ENCODE results near the gene CLIC4. TPM values are rescaled to one million over a fixed set of nuclear protein-coding genes. Genes with fewer than 3 reads are reported as not detected.
"Not testable (repeated sequence)": the region's sequence is repeated elsewhere in the genome, so short reads cannot be mapped to it uniquely, and the experiment has no call there.

CLIC4 gene
- total RNA-seq, 2 donors from 2014 or later: 740 to 777 TPM

DNA sequence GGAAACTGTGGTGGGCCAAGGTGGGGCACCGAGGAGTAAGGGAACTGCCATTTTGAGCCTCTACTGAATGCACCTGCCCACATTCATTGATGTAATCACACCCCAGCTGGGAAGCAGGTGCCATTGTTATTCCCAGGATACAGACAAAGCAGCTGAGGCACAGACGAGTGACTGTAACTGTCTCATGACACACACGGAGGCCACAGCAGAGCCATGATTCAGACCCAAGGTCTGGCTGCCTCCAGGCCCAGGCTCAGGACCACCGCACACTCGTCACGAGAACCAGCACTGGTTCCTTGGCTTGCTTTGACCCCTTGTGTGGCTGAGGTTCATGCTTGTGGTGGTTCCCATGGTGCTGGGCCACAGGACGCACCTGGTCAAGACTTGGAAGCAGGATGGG is 45.6 kb upstream of the CLIC4 start:
- no peaks in the 10 kb centered on the region for H3K27me3 ChIP-seq (replicated peaks; ENCODE audit: insufficient read depth)
- no peaks in the 10 kb centered on the region for H3K9me3 ChIP-seq
- peaks cover 10 to 12% of the 10 kb centered on the region in 2 donors for H3K4me1 ChIP-seq (ENCODE audit: control insufficient read depth in 1 of 2, low read depth in 2 of 2)
- TF ChIP-seq CTCF (IDR thresholded peaks at IDR 0.05): no peak
- no peak overlapping the region for H3K4me3 ChIP-seq
- no peak for DNase-seq (ENCODE audit: low spot score)
- no peak overlapping the region for H3K27ac ChIP-seq
- H3K36me3 ChIP-seq: no peaks in the 10 kb centered on the region
- no peak for ATAC-seq (ENCODE audit: insufficient number of reproducible peaks, low FRiP score, low read depth)

- no peak overlapping the region for H3K4me3 ChIP-seq
- peaks cover 0 to 5% of the 10 kb centered on the region in 2 donors for H3K4me1 ChIP-seq (ENCODE audit: control insufficient read depth in 1 of 2, low read depth in 2 of 2)
- DNase-seq (ENCODE audit: low spot score) (no peak), ATAC-seq (ENCODE audit: insufficient number of reproducible peaks, low FRiP score, low read depth) (no peak)
- H3K27ac ChIP-seq: no peak overlapping the region
- TF ChIP-seq CTCF (IDR thresholded peaks at IDR 0.05): no peak
- no peaks in the 10 kb centered on the region for H3K9me3 ChIP-seq
- no peaks in the 10 kb centered on the region for H3K27me3 ChIP-seq (replicated peaks; ENCODE audit: insufficient read depth)
- no peaks in the 10 kb centered on the region for H3K36me3 ChIP-seq
These were observed 42.5 kb upstream of the CLIC4 start for GRCh38 chr1:24702511-24703293.

- DNase-seq (ENCODE audit: low spot score): no peak
These were observed 40.6 kb upstream of the CLIC4 start for GRCh38 chr1:24704411-24705259.

DNA sequence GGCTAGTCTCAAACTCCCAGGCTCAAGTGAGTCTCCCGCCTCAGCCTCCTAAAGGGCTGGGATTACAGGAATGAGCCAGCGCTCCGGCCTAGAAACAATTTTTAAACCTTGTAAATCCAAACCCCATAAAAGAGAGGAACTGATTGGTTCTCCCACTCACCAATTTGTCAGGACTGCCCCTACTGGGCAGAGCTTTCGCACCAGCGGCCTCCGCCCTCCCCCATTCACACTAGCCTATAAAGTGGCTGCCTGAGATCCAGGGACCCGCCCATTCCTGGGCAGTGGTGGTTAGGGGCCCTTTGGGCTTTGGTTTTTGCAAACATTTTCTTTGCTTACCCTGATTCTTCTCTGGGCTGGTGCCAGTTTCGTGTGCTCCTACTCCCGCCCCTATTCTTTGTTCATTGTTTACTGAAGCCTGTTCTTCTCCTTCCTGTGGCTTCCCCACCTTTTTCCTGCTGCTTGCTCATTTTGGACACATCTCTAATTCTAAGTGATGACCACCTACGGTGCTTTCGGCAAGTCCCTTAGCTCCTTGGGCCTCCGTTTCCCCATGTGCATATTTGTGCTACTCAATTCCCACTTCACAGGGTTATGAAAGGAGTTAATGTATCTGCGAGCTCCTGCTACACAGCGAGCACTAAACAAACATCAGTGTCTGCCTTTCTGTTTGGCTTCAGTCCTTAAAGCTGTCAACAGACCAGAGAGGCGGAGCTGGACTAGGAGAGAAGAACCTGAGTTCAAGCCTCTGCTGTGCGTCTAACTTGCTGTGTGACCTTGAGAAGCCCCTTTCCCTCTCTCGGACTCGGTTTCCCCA is 39.8 kb upstream of the CLIC4 start:
- ATAC-seq (ENCODE audit: insufficient number of reproducible peaks, low FRiP score, low read depth): peak; percentile 44
- peaks cover 0 to 10% of the 10 kb centered on the region in 2 donors for H3K4me1 ChIP-seq (ENCODE audit: control insufficient read depth in 1 of 2, low read depth in 2 of 2)
- no peak for DNase-seq (ENCODE audit: low spot score)
- no peak for TF ChIP-seq CTCF (IDR thresholded peaks at IDR 0.05)
- H3K27ac ChIP-seq: peak overlapping the region; percentile 9 to 53
- H3K9me3 ChIP-seq: no peaks in the 10 kb centered on the region
- no peaks in the 10 kb centered on the region for H3K27me3 ChIP-seq (replicated peaks; ENCODE audit: insufficient read depth)
- no peaks in the 10 kb centered on the region for H3K36me3 ChIP-seq
- H3K4me3 ChIP-seq: peak overlapping the region; percentile 10

More at GRCh38 chr1:24704411-24705259, 40.6 kb upstream of the CLIC4 start:
- H3K36me3 ChIP-seq: no peaks in the 10 kb centered on the region
- H3K4me3 ChIP-seq: peak overlapping the region; percentile 10
- H3K27me3 ChIP-seq (replicated peaks; ENCODE audit: insufficient read depth): no peaks in the 10 kb centered on the region
- no peak for ATAC-seq (ENCODE audit: insufficient number of reproducible peaks, low FRiP score, low read depth)
- no peaks in the 10 kb centered on the region for H3K9me3 ChIP-seq
- H3K27ac ChIP-seq: no peak overlapping the region
- peaks cover 0 to 10% of the 10 kb centered on the region in 2 donors for H3K4me1 ChIP-seq (ENCODE audit: control insufficient read depth in 1 of 2, low read depth in 2 of 2)
- no peak for TF ChIP-seq CTCF (IDR thresholded peaks at IDR 0.05)

GRCh38 chr1:24706074-24706389 is 39.2 kb upstream of the CLIC4 start:
- not testable (repeated sequence) for H3K36me3 ChIP-seq; ATAC-seq (ENCODE audit: insufficient number of reproducible peaks, low FRiP score, low read depth); H3K4me3 ChIP-seq; H3K9me3 ChIP-seq; DNase-seq (ENCODE audit: low spot score); H3K27me3 ChIP-seq (replicated peaks; ENCODE audit: insufficient read depth)
- Histone ChIP-seq H3K27ac (peak overlapping the region; percentile 9 to 53), H3K4me1 (ENCODE audit: control insufficient read depth in 1 of 2, low read depth in 2 of 2) (peaks cover 0 to 10% of the 10 kb centered on the region in 2 donors)

Data from thoracic aorta (tissue), 2 donors.